Mammary epithelial cell (primary cell): ENCODE results near the gene DCLK3.

Source experiments
- EZH2 ChIP-seq: IDR thresholded peaks from 2 replicates; pipeline ENCODE4 v1.6.1; 2012; ENCODE audit warnings: low read length, inconsistent platforms, borderline replicate concordance
- TF ChIP-seq, protein P1 (sequence below), 2 donors: IDR thresholded peaks in 1 of 2; conservative IDR thresholded peaks in 1 of 2; 2 replicates each; pipeline ENCODE4 v1.5.1; 2011 to 2012; ENCODE audit warnings: inconsistent platforms in 2 of 2, low read length in 2 of 2, mild to moderate bottlenecking in 2 of 2, control low read depth in 1 of 2, low read depth in 1 of 2; ENCODE audit not compliant: insufficient read depth in 1 of 2; ENCODE audit errors: extremely low read depth in 1 of 2

DNA sequence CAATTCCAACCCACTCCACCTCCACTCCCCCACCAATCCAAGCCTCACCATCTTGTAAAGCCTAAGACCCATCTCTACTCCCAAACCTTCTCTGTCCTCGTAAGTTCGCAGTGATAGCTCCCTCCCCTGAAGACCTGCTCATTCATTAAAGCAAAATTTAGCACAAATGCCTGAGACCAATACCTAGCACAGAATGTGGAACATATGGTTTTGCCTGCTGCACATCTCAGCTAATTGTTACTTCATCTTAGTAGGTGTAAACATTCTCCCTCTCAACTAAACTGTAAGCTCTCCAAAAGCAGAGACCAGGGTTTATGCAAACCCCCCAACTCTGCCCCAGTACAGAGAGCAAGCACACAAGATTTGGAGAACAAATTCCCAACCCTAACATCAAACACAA, 20.5 kb downstream of the DCLK3 start:
- TF ChIP-seq, protein P1, sequence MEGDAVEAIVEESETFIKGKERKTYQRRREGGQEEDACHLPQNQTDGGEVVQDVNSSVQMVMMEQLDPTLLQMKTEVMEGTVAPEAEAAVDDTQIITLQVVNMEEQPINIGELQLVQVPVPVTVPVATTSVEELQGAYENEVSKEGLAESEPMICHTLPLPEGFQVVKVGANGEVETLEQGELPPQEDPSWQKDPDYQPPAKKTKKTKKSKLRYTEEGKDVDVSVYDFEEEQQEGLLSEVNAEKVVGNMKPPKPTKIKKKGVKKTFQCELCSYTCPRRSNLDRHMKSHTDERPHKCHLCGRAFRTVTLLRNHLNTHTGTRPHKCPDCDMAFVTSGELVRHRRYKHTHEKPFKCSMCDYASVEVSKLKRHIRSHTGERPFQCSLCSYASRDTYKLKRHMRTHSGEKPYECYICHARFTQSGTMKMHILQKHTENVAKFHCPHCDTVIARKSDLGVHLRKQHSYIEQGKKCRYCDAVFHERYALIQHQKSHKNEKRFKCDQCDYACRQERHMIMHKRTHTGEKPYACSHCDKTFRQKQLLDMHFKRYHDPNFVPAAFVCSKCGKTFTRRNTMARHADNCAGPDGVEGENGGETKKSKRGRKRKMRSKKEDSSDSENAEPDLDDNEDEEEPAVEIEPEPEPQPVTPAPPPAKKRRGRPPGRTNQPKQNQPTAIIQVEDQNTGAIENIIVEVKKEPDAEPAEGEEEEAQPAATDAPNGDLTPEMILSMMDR (conservative IDR thresholded peaks at IDR 0.05 in 1 of 2, IDR thresholded peaks at IDR 0.05 in 1 of 2; ENCODE audit: extremely low read depth in 1 of 2, insufficient read depth in 1 of 2, low read depth in 1 of 2, low read length in 2 of 2): no peak
- TF ChIP-seq EZH2: no peak
